Gastrocnemius medialis (tissue), 4 donors: ENCODE results near the gene SSTR4. TPM values are rescaled to one million over a fixed set of nuclear protein-coding genes. Genes with fewer than 3 reads are reported as not detected.

Experiments used
- ATAC-seq, 2 donors: fragments of 150-250 bp; one replicate each; pipeline ENCODE4 v1.9.1; 2016
- DNase-seq, 2 donors: peaks; one replicate each; pipeline ENCODE4 v3.0.0-alpha.2; 2019
- H3K27ac ChIP-seq, 4 donors: fragments of 200-600 bp; sonication (generic); 1 replicate in 1 of 4; 2 replicates in 3 of 4; pipeline ENCODE4 v1.5.1; 2016 to 2018; ENCODE audit warnings: mild to moderate bottlenecking in 2 of 4, moderate library complexity in 1 of 4
- H3K27me3 ChIP-seq, 3 donors: fragments of 200-600 bp; sonication (generic) in 2 of 3; 1 replicate in 1 of 3; 2 replicates in 2 of 3; pipeline versions ENCODE4 v1.5.1 to v1.6.0; 2016 to 2019; ENCODE audit warnings: mild to moderate bottlenecking in 1 of 3, moderate library complexity in 1 of 3
- H3K36me3 ChIP-seq, 2 donors: fragments of 200-600 bp; sonication (generic) in 1 of 2; one replicate each; pipeline ENCODE4 v1.5.1; 2017 to 2018
- H3K4me1 ChIP-seq, 2 donors: fragments of 200-600 bp; sonication (generic) in 1 of 2; one replicate each; pipeline ENCODE4 v1.5.1; 2016 to 2017; ENCODE audit warnings: mild to moderate bottlenecking in 2 of 2
- H3K4me3 ChIP-seq, 4 donors: fragments of 200-600 bp; sonication (generic) in 3 of 4; 1 replicate in 1 of 4; 2 replicates in 3 of 4; pipeline ENCODE4 v1.5.1; 2016 to 2019; ENCODE audit warnings: mild to moderate bottlenecking in 2 of 4
- H3K9me3 ChIP-seq, 3 donors: fragments of 200-600 bp; sonication (generic) in 2 of 3; 1 replicate in 1 of 3; 2 replicates in 2 of 3; pipeline ENCODE4 v1.5.1; 2016 to 2019
- POLR2A ChIP-seq, 2 donors: fragments of 450-650 bp; IDR thresholded peaks; one replicate each; pipeline ENCODE4 v1.6.1; 2017; ENCODE audit warnings: antibody characterized with exemption in 2 of 2, mild to moderate bottlenecking in 2 of 2, moderate library complexity in 2 of 2
- in situ Hi-C, 4 donors: fragments of 200-750 bp; cut with MboI; loops; one replicate each; pipeline versions ENCODE4 v1.15.0 to v1.8.0; 2017; ENCODE audit warnings: low sequenced_read_pairs in 4 of 4
- intact Hi-C: fragments of 100-400 bp; cut with DNase I; formaldehyde crosslinking; loops from one replicate; pipeline ENCODE4 v1.15.1; 2023; ENCODE audit warnings: low total_unique reads
- total RNA-seq, 4 donors: library from RNA; depleted of rRNA; stranded (reverse); fragments of >200 nt; gene quantifications; one replicate each; pipeline versions ENCODE4 v1.1.0 to v1.2.3, GENCODE V29; 2016
- TF ChIP-seq, protein P1 (sequence below), 5 experiments: fragments of 450-650 bp in 3 of 5; fragments of 200-600 bp in 2 of 5; sonication (generic) in 2 of 5; IDR thresholded peaks in 4 of 5; conservative IDR thresholded peaks in 1 of 5; 1 replicate in 4 of 5; 2 replicates in 1 of 5; pipeline ENCODE4 v1.5.1; 2016 to 2019; ENCODE audit warnings: antibody characterized with exemption in 5 of 5, mild to moderate bottlenecking in 3 of 5, moderate library complexity in 3 of 5

SSTR4 gene
- total RNA-seq, 4 donors from 2014 or later: not detected

DNA sequence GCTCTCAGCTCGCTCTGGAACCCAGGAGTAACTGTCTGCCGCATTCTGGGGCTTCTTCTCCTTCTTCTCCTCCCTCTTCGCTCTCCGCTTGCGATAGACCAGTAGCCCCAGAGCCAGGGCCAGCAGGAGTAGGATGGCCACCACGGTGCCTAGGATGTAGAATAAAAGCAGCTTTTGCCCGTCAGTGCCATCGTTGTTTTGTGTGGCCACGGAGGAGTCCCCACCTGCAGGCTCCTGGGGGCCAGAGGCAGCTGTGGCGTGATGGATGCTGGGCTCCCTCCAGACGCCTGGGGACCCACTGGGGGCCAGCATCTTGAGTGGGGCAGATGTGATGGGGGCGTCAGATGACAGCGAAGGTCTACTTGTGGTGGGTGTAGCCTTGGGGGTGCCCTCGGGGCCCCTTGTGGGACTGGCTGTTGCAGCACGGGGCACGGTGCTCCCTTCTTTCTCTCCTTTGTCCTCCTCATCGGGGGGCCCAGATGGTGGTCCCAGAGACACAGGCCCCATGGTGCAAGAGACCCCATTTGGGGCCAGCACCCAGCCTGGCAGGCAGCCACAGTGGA, 49.3 kb downstream of the SSTR4 start:
- Histone ChIP-seq H3K36me3 (no peaks in the 10 kb centered on the region), H3K27me3 (no peaks in the 10 kb centered on the region), H3K4me3 (peak overlapping the region; percentile 12 to 57 (median 46)), H3K9me3 (no peaks in the 10 kb centered on the region), H3K27ac (peak overlapping the region; percentile 75 to 90 (median 83)), H3K4me1 (peaks cover 0 to 17% of the 10 kb centered on the region in 2 donors)
- in situ Hi-C loops: no loop called here
- no peak for ATAC-seq
- no peak for DNase-seq
- intact Hi-C loops: no loop called here
- TF ChIP-seq, protein P1, sequence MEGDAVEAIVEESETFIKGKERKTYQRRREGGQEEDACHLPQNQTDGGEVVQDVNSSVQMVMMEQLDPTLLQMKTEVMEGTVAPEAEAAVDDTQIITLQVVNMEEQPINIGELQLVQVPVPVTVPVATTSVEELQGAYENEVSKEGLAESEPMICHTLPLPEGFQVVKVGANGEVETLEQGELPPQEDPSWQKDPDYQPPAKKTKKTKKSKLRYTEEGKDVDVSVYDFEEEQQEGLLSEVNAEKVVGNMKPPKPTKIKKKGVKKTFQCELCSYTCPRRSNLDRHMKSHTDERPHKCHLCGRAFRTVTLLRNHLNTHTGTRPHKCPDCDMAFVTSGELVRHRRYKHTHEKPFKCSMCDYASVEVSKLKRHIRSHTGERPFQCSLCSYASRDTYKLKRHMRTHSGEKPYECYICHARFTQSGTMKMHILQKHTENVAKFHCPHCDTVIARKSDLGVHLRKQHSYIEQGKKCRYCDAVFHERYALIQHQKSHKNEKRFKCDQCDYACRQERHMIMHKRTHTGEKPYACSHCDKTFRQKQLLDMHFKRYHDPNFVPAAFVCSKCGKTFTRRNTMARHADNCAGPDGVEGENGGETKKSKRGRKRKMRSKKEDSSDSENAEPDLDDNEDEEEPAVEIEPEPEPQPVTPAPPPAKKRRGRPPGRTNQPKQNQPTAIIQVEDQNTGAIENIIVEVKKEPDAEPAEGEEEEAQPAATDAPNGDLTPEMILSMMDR (IDR thresholded peaks at IDR 0.05 in 4 of 5, conservative IDR thresholded peaks at IDR 0.05 in 1 of 5): no peak
- TF ChIP-seq POLR2A (IDR thresholded peaks at IDR 0.05): no peak

DNA sequence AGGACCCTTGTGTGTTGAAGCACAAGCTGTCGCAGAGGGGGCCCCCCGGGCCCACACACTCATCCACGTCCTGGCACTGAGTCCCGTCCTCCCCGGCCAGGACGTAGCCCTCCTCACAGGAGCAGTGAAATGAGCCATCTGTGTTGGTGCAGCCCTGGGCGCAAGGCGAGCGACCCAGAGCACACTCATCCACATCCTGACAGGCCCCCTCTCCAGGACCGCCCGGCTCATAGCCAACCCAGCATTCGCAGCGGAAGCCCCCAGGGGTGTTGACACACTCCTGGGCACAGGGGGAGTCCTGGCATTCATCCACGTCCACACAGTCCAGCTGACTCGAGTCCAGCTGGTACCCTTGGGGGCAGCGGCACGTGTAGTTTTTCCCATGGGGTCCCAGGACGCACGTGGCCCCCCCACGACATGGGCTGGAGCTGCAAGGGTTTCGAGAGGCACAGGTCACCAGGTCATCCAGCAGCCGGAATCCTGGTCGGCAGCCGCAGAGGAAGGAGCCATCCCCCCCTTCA, 49.8 kb downstream of the SSTR4 start:
- Histone ChIP-seq H3K4me1 (peaks cover 0 to 17% of the 10 kb centered on the region in 2 donors), H3K4me3 (peak overlapping the region; percentile 12 to 57 (median 46)), H3K27me3 (no peaks in the 10 kb centered on the region), H3K27ac (peak overlapping the region; percentile 75 to 90 (median 83)), H3K9me3 (no peaks in the 10 kb centered on the region), H3K36me3 (no peaks in the 10 kb centered on the region)
- DNase-seq (no peak), ATAC-seq (no peak)
- no peak for TF ChIP-seq POLR2A (IDR thresholded peaks at IDR 0.05)
- TF ChIP-seq, protein P1 (IDR thresholded peaks at IDR 0.05 in 4 of 5, conservative IDR thresholded peaks at IDR 0.05 in 1 of 5): no peak
- intact Hi-C loops (no loop called here), in situ Hi-C loops (no loop called here)

DNA sequence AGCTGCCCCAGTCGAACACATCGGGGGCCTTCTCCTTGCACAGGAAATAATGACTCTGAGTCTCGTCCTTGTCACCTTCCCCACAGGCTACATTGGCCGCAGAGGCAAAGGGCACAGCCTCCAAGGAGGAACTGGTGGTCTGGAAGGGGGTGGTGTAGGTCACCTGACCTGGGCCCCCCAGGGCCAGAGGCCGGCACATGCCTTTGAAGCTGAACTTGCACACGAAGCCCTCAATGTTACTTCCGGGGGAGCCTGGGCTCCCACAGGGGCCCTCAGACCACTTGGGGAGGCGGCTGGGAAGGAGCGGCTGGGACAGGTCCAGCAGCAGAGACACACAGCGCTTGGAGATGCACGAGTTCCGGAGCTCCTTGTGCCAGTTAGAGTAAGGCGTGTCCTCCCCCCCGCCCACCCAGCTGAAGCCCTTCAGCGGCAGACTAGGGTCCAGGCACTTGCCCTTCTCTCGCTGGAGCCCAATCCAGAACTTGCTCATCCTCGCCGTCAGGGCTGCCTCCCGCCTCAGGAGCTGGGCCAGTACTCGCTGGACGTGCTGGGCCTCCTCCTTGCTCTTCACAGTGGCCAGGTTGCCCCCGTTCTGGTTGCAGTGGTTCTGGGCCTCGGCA, 50.4 kb downstream of the SSTR4 start:
- Histone ChIP-seq H3K9me3 (no peaks in the 10 kb centered on the region), H3K27me3 (no peaks in the 10 kb centered on the region), H3K36me3 (no peaks in the 10 kb centered on the region), H3K27ac (peak overlapping the region; percentile 75 to 90 (median 83)), H3K4me1 (peaks cover 0 to 17% of the 10 kb centered on the region in 2 donors), H3K4me3 (peak overlapping the region; percentile 12 to 57 (median 46))
- in situ Hi-C loops: no loop called here
- no peak for TF ChIP-seq POLR2A (IDR thresholded peaks at IDR 0.05)
- TF ChIP-seq, protein P1 (IDR thresholded peaks at IDR 0.05 in 4 of 5, conservative IDR thresholded peaks at IDR 0.05 in 1 of 5): no peak
- DNase-seq (no peak), ATAC-seq (no peak)
- intact Hi-C loops: no loop called here

DNA sequence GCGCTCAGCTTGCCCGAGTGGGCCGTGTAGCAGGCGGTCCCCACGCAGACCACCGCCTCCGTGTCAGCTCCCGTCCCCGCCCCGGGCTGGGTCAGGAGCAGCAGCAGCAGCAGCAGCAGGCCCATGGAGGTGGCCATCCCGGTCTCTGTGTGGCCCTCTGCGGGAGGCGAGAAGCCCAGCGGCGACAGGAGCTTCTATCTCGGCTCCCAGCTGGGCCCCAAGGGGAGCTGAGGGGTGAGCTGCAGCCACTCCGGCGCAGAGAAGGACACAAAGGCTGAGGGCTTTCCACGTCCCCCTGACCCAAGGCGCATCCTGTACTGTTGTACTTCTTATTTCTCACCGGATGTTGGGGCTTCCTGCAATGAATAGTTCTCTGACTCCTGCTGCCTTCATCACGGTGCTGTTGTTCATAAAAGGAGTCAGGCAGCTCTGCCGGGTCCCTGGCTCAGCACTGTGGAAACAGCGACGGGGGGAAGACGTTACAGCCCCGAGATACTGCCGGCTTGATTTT, 51.0 kb downstream of the SSTR4 start, which contains the start of gene CD93:
Gene CD93, minus strand, starts transcription at position 269 of the 511 bp plus-strand sequence. Its CDS starts 132 bp downstream, at position 137.
- no peaks in the 10 kb centered on the region for H3K9me3 ChIP-seq
- DNase-seq: peak in 1 of 2 donors; percentile 25
- peak within 1 kb of the TSS; percentile 12 to 57 (median 46) for H3K4me3 ChIP-seq
- peak; percentile 55 to 65 for ATAC-seq
- TF ChIP-seq, protein P1 (IDR thresholded peaks at IDR 0.05 in 4 of 5, conservative IDR thresholded peaks at IDR 0.05 in 1 of 5): no peak
- peak; percentile 50 to 73 for TF ChIP-seq POLR2A (IDR thresholded peaks at IDR 0.05)
- H3K27ac ChIP-seq: peak within 1 kb of the TSS; percentile 75 to 90 (median 83)
- H3K36me3 ChIP-seq: no peaks in the 10 kb centered on the region
- in situ Hi-C loops (no loop called here), intact Hi-C loops (no loop called here)
- H3K27me3 ChIP-seq: no peaks in the 10 kb centered on the region
- H3K4me1 ChIP-seq: peaks cover 0 to 17% of the 10 kb centered on the region in 2 donors
